ENCODE results near the gene BOC. TPM values are rescaled to one million over a fixed set of nuclear protein-coding genes. Genes with fewer than 3 reads are reported as not detected.

Gene BOC
- total RNA-seq, 4 donors from 2014 or later = 3.7 to 7.4 (median 4.6) TPM

DNA sequence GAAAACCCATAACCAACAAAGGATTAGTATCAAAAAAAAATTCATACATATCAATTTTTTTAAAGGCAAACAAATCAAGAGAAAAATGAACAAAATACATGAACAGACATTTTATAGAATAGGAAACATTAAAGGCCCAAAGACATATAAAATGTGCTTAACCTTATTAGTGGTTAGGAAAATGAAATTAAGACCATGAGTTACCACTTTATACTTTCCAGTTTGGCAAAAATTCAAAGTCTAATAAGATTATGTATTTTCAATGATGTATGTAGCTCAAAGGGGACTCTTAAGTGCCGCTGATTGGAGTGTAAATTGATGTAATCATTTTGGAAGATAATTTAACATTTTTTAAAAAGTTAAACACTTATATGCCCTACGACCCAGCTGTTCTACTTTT is 89.2 kb downstream of the BOC start:
- TF ChIP-seq CTCF (IDR thresholded peaks at IDR 0.05 in 4 of 5, conservative IDR thresholded peaks at IDR 0.05 in 1 of 5) = no peak
- TF ChIP-seq POLR2A (IDR thresholded peaks at IDR 0.05) = no peak
- Histone ChIP-seq H3K4me3 (no peak overlapping the region), H3K4me1 (no peaks in the 10 kb centered on the region), H3K9me3 (no peaks in the 10 kb centered on the region), H3K27me3 (no peaks in the 10 kb centered on the region), H3K27ac (no peak overlapping the region), H3K36me3 (no peaks in the 10 kb centered on the region)
- intact Hi-C loops (cut with DNase I; ENCODE audit: low total_unique reads) (no loop called here), in situ Hi-C loops (cut with MboI; ENCODE audit: low sequenced_read_pairs in 4 of 4) (no loop called here)
- ATAC-seq (no peak), DNase-seq (no peak)

DNA sequence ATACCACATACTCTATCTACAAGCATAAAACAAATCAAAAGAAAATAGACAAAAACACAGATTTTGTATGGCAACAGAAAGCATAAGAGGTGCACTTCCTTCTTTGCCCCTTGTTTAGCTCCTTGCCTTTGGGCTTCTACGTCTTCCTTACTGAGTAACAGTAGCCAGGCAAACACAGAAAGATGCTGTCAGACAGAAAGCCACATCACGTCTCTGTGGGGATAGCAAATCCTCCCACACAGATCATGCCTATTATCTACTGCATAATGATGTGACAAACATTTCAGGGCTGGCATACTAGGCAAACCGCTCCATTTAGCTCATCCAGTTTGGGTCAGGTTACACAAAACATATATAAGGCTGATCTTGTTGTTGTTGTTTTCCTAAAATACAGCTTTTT is 92.7 kb downstream of the BOC start:
- in situ Hi-C loops (cut with MboI; ENCODE audit: low sequenced_read_pairs in 4 of 4) (no loop called here), intact Hi-C loops (cut with DNase I; ENCODE audit: low total_unique reads) (no loop called here)
- no peak for DNase-seq
- H3K4me3 ChIP-seq = no peak overlapping the region
- ATAC-seq = no peak
- no peaks in the 10 kb centered on the region for H3K4me1 ChIP-seq
- no peaks in the 10 kb centered on the region for H3K27me3 ChIP-seq
- no peak overlapping the region for H3K27ac ChIP-seq
- H3K36me3 ChIP-seq = no peaks in the 10 kb centered on the region
- no peaks in the 10 kb centered on the region for H3K9me3 ChIP-seq
- no peak for TF ChIP-seq POLR2A (IDR thresholded peaks at IDR 0.05)
- TF ChIP-seq CTCF (IDR thresholded peaks at IDR 0.05 in 4 of 5, conservative IDR thresholded peaks at IDR 0.05 in 1 of 5) = no peak

DNA sequence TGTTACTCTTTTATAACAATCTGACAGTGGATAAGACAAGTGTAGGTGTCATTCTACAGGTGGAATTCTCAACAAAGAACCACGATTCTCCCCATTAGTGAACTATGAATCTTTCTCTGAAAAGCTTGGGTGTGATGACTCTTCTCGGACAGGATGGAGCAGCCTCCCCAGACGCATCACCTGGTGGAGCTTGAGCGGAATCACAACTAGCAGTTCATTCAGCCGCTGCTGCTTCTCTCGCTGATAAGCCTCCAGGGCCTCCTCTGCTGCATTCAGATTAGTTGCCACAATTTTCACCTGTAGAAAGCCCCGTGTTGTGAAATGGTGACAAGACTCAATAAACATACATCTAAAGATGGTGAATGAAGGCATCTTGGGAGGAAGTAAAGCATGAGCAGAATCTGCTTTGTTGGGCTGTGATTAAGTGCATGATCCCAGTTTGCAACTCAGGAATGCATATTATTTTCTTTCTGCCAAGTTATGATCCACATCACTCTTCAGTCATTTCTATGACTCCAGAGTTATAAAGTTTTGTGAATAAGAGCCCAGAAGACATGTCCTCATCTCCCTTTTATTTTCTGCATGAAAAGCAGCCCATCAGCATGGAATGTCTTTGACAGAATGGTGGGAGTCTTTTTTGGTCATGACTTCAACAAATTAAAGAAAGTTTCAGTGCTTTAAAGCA is 93.6 kb downstream of the BOC start:
- in situ Hi-C loops (cut with MboI; ENCODE audit: low sequenced_read_pairs in 4 of 4) = no loop called here

DNA sequence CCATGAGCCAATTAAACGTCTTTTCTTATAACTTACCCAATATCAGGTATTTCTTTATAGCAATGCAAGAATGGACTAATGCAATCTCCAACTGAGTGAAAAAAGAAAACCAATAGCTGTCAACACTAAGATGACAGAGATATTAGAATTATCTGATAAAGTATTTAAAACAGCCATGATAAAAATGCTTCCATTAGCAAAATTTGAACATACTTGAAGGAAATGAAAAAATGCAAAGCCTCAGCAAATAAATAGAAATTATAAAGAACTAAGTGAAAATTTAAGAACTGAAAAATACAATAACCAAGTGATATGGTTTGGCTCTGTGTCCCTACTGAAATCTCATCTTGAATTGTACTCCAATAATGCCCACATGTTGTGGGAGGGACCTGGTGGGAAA is 99.6 kb downstream of the BOC start:
- TF ChIP-seq POLR2A (IDR thresholded peaks at IDR 0.05) (no peak), CTCF (IDR thresholded peaks at IDR 0.05 in 4 of 5, conservative IDR thresholded peaks at IDR 0.05 in 1 of 5) (no peak)
- Histone ChIP-seq H3K9me3 (peaks cover 0 to 3% (median 0%) of the 10 kb centered on the region in 3 donors), H3K4me3 (no peak overlapping the region), H3K36me3 (no peaks in the 10 kb centered on the region), H3K27me3 (no peaks in the 10 kb centered on the region), H3K4me1 (no peaks in the 10 kb centered on the region), H3K27ac (no peak overlapping the region)
- ATAC-seq = no peak
- intact Hi-C loops (cut with DNase I; ENCODE audit: low total_unique reads) (no loop called here), in situ Hi-C loops (cut with MboI; ENCODE audit: low sequenced_read_pairs in 4 of 4) (no loop called here)
- no peak for DNase-seq

More for the DNA sequence above, 93.6 kb downstream of the BOC start:
- intact Hi-C loops (cut with DNase I; ENCODE audit: low total_unique reads) = no loop called here
- no peak overlapping the region for H3K27ac ChIP-seq
- no peak for TF ChIP-seq POLR2A (IDR thresholded peaks at IDR 0.05)
- no peaks in the 10 kb centered on the region for H3K27me3 ChIP-seq
- DNase-seq (no peak), ATAC-seq (no peak)
- no peaks in the 10 kb centered on the region for H3K4me1 ChIP-seq
- H3K4me3 ChIP-seq = no peak overlapping the region
- H3K36me3 ChIP-seq = no peaks in the 10 kb centered on the region
- H3K9me3 ChIP-seq = no peaks in the 10 kb centered on the region

DNA sequence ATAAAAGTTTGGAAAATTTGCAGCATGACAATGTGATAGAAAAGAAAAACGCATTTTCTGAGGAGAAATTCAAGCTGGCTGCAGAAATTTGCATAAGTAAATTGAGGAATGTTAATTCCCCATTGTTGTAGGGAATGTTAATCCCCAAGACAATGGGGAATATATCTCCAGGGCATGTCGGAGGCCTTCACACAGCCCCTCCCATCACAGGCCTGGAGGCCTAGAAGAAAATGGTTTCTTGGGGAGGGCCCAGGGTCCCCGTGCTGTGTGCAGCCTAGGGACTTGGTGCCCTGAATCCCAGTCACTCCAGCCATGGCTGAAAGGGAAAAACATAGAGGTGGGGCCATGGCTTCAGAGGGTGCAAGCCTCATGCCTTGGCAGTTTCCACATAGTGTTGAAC is 101.1 kb downstream of the BOC start:
- in situ Hi-C loops (cut with MboI; ENCODE audit: low sequenced_read_pairs in 4 of 4) = no loop called here
- Histone ChIP-seq H3K36me3 (no peaks in the 10 kb centered on the region), H3K4me1 (no peaks in the 10 kb centered on the region), H3K27ac (no peak overlapping the region), H3K27me3 (no peaks in the 10 kb centered on the region), H3K4me3 (no peak overlapping the region), H3K9me3 (peaks cover 0 to 3% (median 0%) of the 10 kb centered on the region in 3 donors)
- no peak for TF ChIP-seq POLR2A (IDR thresholded peaks at IDR 0.05)
- TF ChIP-seq CTCF (IDR thresholded peaks at IDR 0.05 in 4 of 5, conservative IDR thresholded peaks at IDR 0.05 in 1 of 5) = no peak
- intact Hi-C loops (cut with DNase I; ENCODE audit: low total_unique reads) = no loop called here
- DNase-seq = no peak
- ATAC-seq = no peak
